HepG2 (cell line): ENCODE measurements around the gene TNFAIP2. TPM values are rescaled to one million over a fixed set of nuclear protein-coding genes. Genes with fewer than 3 reads are reported as not detected.

Source experiments
- GATAD1 ChIP-seq: IDR thresholded peaks from 2 replicates; pipeline ENCODE4 v1.6.1; 2016; ENCODE audit warnings: missing genetic modification reagents, missing compliant biosample characterization
- GATAD2A ChIP-seq: IDR thresholded peaks from 2 replicates; pipeline ENCODE4 v1.6.1; 2016
- HNF4A ChIP-seq: sonication (generic); formaldehyde crosslinking; IDR thresholded peaks from 2 replicates; pipeline ENCODE4 v1.4.0; 2020; ENCODE audit warnings: missing genetic modification reagents
- MTA1 ChIP-seq: sonication (generic); formaldehyde crosslinking; IDR thresholded peaks from 2 replicates; pipeline ENCODE4 v1.4.0; 2020; ENCODE audit warnings: missing genetic modification reagents, mild to moderate bottlenecking, borderline replicate concordance
- NFIB ChIP-seq: sonication (generic); formaldehyde crosslinking; IDR thresholded peaks from 2 replicates; pipeline ENCODE4 v1.9.0; 2021; ENCODE audit warnings: missing genetic modification reagents, mild to moderate bottlenecking, borderline replicate concordance
- NFIC ChIP-seq: IDR thresholded peaks from 2 replicates; pipeline ENCODE4 v1.6.1; 2012; ENCODE audit warnings: mild to moderate bottlenecking, low read length, inconsistent platforms
- NR2C2 ChIP-seq: sonication (generic); formaldehyde crosslinking; IDR thresholded peaks from 2 replicates; pipeline ENCODE4 v1.4.0; 2020; ENCODE audit warnings: missing genetic modification reagents, mild to moderate bottlenecking, moderate library complexity, borderline replicate concordance
- SNAPC2 ChIP-seq: sonication (generic); formaldehyde crosslinking; IDR thresholded peaks from 2 replicates; pipeline ENCODE4 v1.8.1; 2022; ENCODE audit warnings: mild to moderate bottlenecking, missing genetic modification reagents
- TARDBP ChIP-seq: sonication (generic); formaldehyde crosslinking; IDR thresholded peaks from 2 replicates; pipeline ENCODE4 v1.8.0; 2022; ENCODE audit warnings: mild to moderate bottlenecking, missing genetic modification reagents
- YEATS4 ChIP-seq: sonication (generic); formaldehyde crosslinking; IDR thresholded peaks from 2 replicates; pipeline ENCODE4 v1.4.0; 2020; ENCODE audit warnings: missing genetic modification reagents, borderline replicate concordance
- ZNF296 ChIP-seq: sonication (generic); formaldehyde crosslinking; conservative IDR thresholded peaks from 2 replicates; pipeline ENCODE4 v1.5.0; 2020; ENCODE audit warnings: mild to moderate bottlenecking, missing genetic modification reagents
- ZNF350 ChIP-seq: sonication (generic); formaldehyde crosslinking; IDR thresholded peaks from 2 replicates; pipeline ENCODE4 v1.4.0; 2020; ENCODE audit warnings: mild to moderate bottlenecking, low read depth, missing genetic modification reagents, borderline replicate concordance
- ZNF660 ChIP-seq: sonication (generic); formaldehyde crosslinking; IDR thresholded peaks from 2 replicates; pipeline ENCODE4 v1.5.1; 2020; ENCODE audit warnings: mild to moderate bottlenecking, low read depth, missing genetic modification reagents, borderline replicate concordance
- ZNF703 ChIP-seq: sonication (generic); formaldehyde crosslinking; IDR thresholded peaks from 2 replicates; pipeline ENCODE4 v1.5.1; 2020; ENCODE audit warnings: missing genetic modification reagents, mild to moderate bottlenecking, moderate library complexity, borderline replicate concordance
- ZSCAN21 ChIP-seq: sonication (generic); formaldehyde crosslinking; IDR thresholded peaks from 2 replicates; pipeline ENCODE4 v1.8.0; 2022; ENCODE audit warnings: mild to moderate bottlenecking, missing genetic modification reagents, moderate library complexity, borderline replicate concordance
- polyA plus RNA-seq, 8 experiments: library from polyadenylated mRNA; depleted of rRNA in 3 of 8; stranded (reverse) in 7 of 8; unstranded in 1 of 8; fragments of >200 nt; fragmentation: Illumina TruSeq in 4 of 8; extraction: Trizol in 4 of 8; gene quantifications; 2 replicates each; pipeline versions ENCODE4 v1.2.1 to v1.2.3, GENCODE V29; 2011 to 2016; ENCODE audit warnings: low read depth in 4 of 8, missing spikeins in 1 of 8, mixed read lengths in 1 of 8; ENCODE audit not compliant: insufficient read depth in 1 of 8
- total RNA-seq, 5 experiments: library from RNA; depleted of rRNA; stranded (reverse); fragments of >200 nt; fragmentation: Illumina TruSeq; extraction: Trizol; gene quantifications; 2 replicates each; pipeline ENCODE4 v1.2.3, GENCODE V29; 2016; ENCODE audit warnings: low read depth in 1 of 5
- TF ChIP-seq, protein P1 (sequence below): sonication (generic); formaldehyde crosslinking; IDR thresholded peaks from 2 replicates; pipeline ENCODE4 v1.4.0; 2020; ENCODE audit warnings: missing genetic modification reagents
- TF ChIP-seq, protein P2 (sequence below): sonication (generic); formaldehyde crosslinking; IDR thresholded peaks from 2 replicates; pipeline ENCODE4 v1.4.0; 2020; ENCODE audit warnings: low read depth, mild to moderate bottlenecking, missing genetic modification reagents
- TF ChIP-seq, protein P3 (sequence below): sonication (generic); formaldehyde crosslinking; IDR thresholded peaks from 2 replicates; pipeline ENCODE4 v1.4.0; 2020; ENCODE audit warnings: mild to moderate bottlenecking, missing genetic modification reagents
- TF ChIP-seq, protein P4 (sequence below): sonication (generic); formaldehyde crosslinking; IDR thresholded peaks from 2 replicates; pipeline ENCODE4 v1.8.0; 2023; ENCODE audit warnings: mild to moderate bottlenecking, missing genetic modification reagents
- TF ChIP-seq, protein P5 (sequence below): sonication (generic); formaldehyde crosslinking; IDR thresholded peaks from 2 replicates; pipeline ENCODE4 v1.4.0; 2020; ENCODE audit warnings: mild to moderate bottlenecking, low read depth, missing genetic modification reagents

TNFAIP2 gene
- total and polyA plus RNA-seq, 2 of the 13 experiments (the other 11 are each of a cell fraction or from before 2014, with no cell fraction given) = 0.46 to 1.5 TPM

DNA sequence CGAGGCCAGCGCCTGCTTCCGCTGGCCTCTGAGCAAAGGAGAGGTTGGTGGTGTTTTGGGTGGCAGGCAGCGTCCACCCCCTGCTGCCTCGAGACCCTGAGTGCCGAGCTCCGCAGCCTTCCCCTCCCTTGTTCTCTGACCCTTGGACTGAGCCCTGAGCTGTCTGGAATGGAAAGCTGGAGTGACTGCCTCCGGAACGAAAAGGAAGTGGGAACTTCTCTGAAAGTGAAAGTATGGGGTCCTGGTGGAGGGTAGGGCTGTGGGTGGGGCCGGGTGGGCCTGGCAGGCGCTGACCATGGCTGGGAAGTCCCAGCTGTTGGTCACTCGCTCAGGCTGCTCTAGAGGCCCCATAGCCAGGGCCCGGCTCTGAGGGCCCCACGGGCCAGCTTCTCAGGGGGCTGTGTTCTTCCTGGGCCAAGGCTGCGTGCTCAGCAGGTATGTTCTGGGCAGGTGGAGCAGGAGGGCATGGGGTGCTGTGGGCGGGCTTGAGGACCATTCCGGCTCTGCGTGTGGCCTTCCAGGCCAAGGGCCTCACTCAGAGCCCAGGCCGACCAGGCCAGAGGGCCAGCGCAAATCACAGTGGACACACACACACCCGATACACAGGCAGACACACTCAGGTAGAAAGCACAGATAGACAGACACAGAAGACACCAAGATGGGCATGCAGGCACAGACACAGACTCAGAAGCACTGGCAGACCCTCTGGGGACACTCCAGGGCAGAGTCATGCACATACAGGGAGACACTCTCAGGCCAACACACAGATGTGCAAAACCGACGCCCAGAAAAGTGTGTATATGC is 28.7 kb upstream of the TNFAIP2 start, which contains the start of gene EXOC3L4 (continued):
- TF ChIP-seq, protein P1, sequence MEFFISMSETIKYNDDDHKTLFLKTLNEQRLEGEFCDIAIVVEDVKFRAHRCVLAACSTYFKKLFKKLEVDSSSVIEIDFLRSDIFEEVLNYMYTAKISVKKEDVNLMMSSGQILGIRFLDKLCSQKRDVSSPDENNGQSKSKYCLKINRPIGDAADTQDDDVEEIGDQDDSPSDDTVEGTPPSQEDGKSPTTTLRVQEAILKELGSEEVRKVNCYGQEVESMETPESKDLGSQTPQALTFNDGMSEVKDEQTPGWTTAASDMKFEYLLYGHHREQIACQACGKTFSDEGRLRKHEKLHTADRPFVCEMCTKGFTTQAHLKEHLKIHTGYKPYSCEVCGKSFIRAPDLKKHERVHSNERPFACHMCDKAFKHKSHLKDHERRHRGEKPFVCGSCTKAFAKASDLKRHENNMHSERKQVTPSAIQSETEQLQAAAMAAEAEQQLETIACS (CRISPR knock-in tag) = no peak
- TF ChIP-seq TARDBP (CRISPR knock-in tag) (peak; percentile 83), NFIB (CRISPR knock-in tag) (no peak), YEATS4 (CRISPR knock-in tag) (peak; percentile 57; the same call in 1 of the 2 replicates), GATAD1 (CRISPR knock-in tag) (peak; percentile 31), ZNF296 (CRISPR knock-in tag) (peak; percentile 83), ZSCAN21 (CRISPR knock-in tag) (peak; percentile 42; the same call in 1 of the 2 replicates), SNAPC2 (CRISPR knock-in tag) (0 out of 2 replicates have a peak, but pooled peaks have one; percentile 38), MTA1 (CRISPR knock-in tag) (peak; percentile 38; the same call in 1 of the 2 replicates), ZNF350 (CRISPR knock-in tag) (0 out of 2 replicates have a peak, but pooled peaks have one; percentile 48), HNF4A (CRISPR knock-in tag) (peak; percentile 92), NFIC (no peak), GATAD2A (CRISPR knock-in tag) (peak; percentile 41), ZNF703 (CRISPR knock-in tag) (no peak), NR2C2 (CRISPR knock-in tag) (peak; percentile 56; the same call in 1 of the 2 replicates), ZNF660 (peak; percentile 28; the same call in 1 of the 2 replicates)
- TF ChIP-seq, protein P2, sequence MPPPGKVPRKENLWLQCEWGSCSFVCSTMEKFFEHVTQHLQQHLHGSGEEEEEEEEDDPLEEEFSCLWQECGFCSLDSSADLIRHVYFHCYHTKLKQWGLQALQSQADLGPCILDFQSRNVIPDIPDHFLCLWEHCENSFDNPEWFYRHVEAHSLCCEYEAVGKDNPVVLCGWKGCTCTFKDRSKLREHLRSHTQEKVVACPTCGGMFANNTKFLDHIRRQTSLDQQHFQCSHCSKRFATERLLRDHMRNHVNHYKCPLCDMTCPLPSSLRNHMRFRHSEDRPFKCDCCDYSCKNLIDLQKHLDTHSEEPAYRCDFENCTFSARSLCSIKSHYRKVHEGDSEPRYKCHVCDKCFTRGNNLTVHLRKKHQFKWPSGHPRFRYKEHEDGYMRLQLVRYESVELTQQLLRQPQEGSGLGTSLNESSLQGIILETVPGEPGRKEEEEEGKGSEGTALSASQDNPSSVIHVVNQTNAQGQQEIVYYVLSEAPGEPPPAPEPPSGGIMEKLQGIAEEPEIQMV (CRISPR knock-in tag) = 0 out of 2 replicates have a peak, but pooled peaks have one; percentile 14
- TF ChIP-seq, protein P3, sequence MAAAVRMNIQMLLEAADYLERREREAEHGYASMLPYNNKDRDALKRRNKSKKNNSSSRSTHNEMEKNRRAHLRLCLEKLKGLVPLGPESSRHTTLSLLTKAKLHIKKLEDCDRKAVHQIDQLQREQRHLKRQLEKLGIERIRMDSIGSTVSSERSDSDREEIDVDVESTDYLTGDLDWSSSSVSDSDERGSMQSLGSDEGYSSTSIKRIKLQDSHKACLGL (CRISPR knock-in tag) = peak; percentile 81
- TF ChIP-seq, protein P4, sequence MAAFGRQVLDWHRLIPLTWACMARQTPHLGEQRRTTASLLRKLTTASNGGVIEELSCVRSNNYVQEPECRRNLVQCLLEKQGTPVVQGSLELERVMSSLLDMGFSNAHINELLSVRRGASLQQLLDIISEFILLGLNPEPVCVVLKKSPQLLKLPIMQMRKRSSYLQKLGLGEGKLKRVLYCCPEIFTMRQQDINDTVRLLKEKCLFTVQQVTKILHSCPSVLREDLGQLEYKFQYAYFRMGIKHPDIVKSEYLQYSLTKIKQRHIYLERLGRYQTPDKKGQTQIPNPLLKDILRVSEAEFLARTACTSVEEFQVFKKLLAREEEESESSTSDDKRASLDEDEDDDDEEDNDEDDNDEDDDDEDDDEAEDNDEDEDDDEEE (CRISPR knock-in tag) = no peak
- TF ChIP-seq, protein P5, sequence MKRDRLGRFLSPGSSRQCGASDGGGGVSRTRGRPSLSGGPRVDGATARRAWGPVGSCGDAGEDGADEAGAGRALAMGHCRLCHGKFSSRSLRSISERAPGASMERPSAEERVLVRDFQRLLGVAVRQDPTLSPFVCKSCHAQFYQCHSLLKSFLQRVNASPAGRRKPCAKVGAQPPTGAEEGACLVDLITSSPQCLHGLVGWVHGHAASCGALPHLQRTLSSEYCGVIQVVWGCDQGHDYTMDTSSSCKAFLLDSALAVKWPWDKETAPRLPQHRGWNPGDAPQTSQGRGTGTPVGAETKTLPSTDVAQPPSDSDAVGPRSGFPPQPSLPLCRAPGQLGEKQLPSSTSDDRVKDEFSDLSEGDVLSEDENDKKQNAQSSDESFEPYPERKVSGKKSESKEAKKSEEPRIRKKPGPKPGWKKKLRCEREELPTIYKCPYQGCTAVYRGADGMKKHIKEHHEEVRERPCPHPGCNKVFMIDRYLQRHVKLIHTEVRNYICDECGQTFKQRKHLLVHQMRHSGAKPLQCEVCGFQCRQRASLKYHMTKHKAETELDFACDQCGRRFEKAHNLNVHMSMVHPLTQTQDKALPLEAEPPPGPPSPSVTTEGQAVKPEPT (CRISPR knock-in tag) = no peak
